Osteocyte (in vitro differentiated cells): ENCODE results near the gene MYO16. TPM values are rescaled to one million over a fixed set of nuclear protein-coding genes. Genes with fewer than 3 reads are reported as not detected.

Experiments
- DNase-seq: peaks from one replicate; pipeline ENCODE4 v3.0.0; 2021; ENCODE audit warnings: mixed read lengths; ENCODE audit not compliant: unreplicated experiment; ENCODE audit errors: extremely low spot score
- H3K27ac Mint-ChIP-seq: one replicate; pipeline ENCODE4 v1.8.0; 2021; ENCODE audit warnings: mild to moderate bottlenecking, mixed read lengths; ENCODE audit not compliant: unreplicated experiment
- H3K27me3 Mint-ChIP-seq: one replicate; pipeline ENCODE4 v1.8.0; 2021; ENCODE audit warnings: mixed read lengths; ENCODE audit not compliant: unreplicated experiment
- H3K36me3 Mint-ChIP-seq: one replicate; pipeline ENCODE4 v1.8.0; 2021; ENCODE audit warnings: mixed read lengths; ENCODE audit not compliant: unreplicated experiment
- H3K4me1 Mint-ChIP-seq: one replicate; pipeline ENCODE4 v1.8.0; 2021; ENCODE audit warnings: mixed read lengths; ENCODE audit not compliant: unreplicated experiment
- H3K4me3 Mint-ChIP-seq: one replicate; pipeline ENCODE4 v1.8.0; 2021; ENCODE audit warnings: mild to moderate bottlenecking, moderate library complexity, mixed read lengths; ENCODE audit not compliant: unreplicated experiment
- H3K9me3 Mint-ChIP-seq: one replicate; pipeline ENCODE4 v1.8.0; 2021; ENCODE audit warnings: mixed read lengths; ENCODE audit not compliant: unreplicated experiment
- CTCF ChIP-seq: fragments of 200-600 bp; sonication (generic); IDR thresholded peaks from 2 replicates; pipeline ENCODE4 v1.5.0; 2021; ENCODE audit warnings: antibody characterized with exemption, mild to moderate bottlenecking, moderate library complexity
- total RNA-seq: library from RNA; stranded (reverse); gene quantifications from 2 replicates; pipeline ENCODE4 v1.2.1, GENCODE V29; 2021

Gene MYO16
- total RNA-seq, 1 donor from 2014 or later: 0.13 TPM

- H3K27ac Mint-ChIP-seq: peak overlapping the region; percentile 48
- H3K27me3 Mint-ChIP-seq: no peaks in the 10 kb centered on the region
- no peak overlapping the region for H3K4me3 Mint-ChIP-seq
- H3K4me1 Mint-ChIP-seq: peaks cover 42% of the 10 kb centered on the region
- no peak for DNase-seq
- no peak for TF ChIP-seq CTCF
- no peaks in the 10 kb centered on the region for H3K36me3 Mint-ChIP-seq
- H3K9me3 Mint-ChIP-seq: no peaks in the 10 kb centered on the region
Observed at GRCh38 chr13:109204252-109204651, 574.8 kb downstream of the MYO16 start.

- TF ChIP-seq CTCF: no peak
- peaks cover 38% of the 10 kb centered on the region for H3K4me1 Mint-ChIP-seq
- H3K4me3 Mint-ChIP-seq: no peak overlapping the region
- H3K27ac Mint-ChIP-seq: peak overlapping the region; percentile 48
- DNase-seq: no peak
- H3K36me3 Mint-ChIP-seq: no peaks in the 10 kb centered on the region
- no peaks in the 10 kb centered on the region for H3K27me3 Mint-ChIP-seq
- no peaks in the 10 kb centered on the region for H3K9me3 Mint-ChIP-seq
Observed at GRCh38 chr13:109204657-109205056, 575.2 kb downstream of the MYO16 start.

GRCh38 chr13:109205315-109205714 lies 575.9 kb downstream of the MYO16 start:
- H3K9me3 Mint-ChIP-seq: no peaks in the 10 kb centered on the region
- no peak for TF ChIP-seq CTCF
- H3K36me3 Mint-ChIP-seq: no peaks in the 10 kb centered on the region
- no peaks in the 10 kb centered on the region for H3K27me3 Mint-ChIP-seq
- DNase-seq: no peak
- H3K27ac Mint-ChIP-seq: no peak overlapping the region
- H3K4me3 Mint-ChIP-seq: no peak overlapping the region
- peaks cover 33% of the 10 kb centered on the region for H3K4me1 Mint-ChIP-seq

- H3K36me3 Mint-ChIP-seq: no peaks in the 10 kb centered on the region
- no peaks in the 10 kb centered on the region for H3K27me3 Mint-ChIP-seq
- no peak for TF ChIP-seq CTCF
- no peak overlapping the region for H3K4me3 Mint-ChIP-seq
- no peak for DNase-seq
- no peak overlapping the region for H3K27ac Mint-ChIP-seq
- H3K4me1 Mint-ChIP-seq: peaks cover 35% of the 10 kb centered on the region
- H3K9me3 Mint-ChIP-seq: no peaks in the 10 kb centered on the region
Observed at GRCh38 chr13:109206616-109207015, 577.2 kb downstream of the MYO16 start.

- Mint-ChIP-seq H3K36me3 (no peaks in the 10 kb centered on the region), H3K27ac (no peak overlapping the region), H3K4me3 (no peak overlapping the region), H3K4me1 (peaks cover 40% of the 10 kb centered on the region), H3K9me3 (no peaks in the 10 kb centered on the region), H3K27me3 (no peaks in the 10 kb centered on the region)
- no peak for TF ChIP-seq CTCF
- no peak for DNase-seq
Observed at GRCh38 chr13:109207622-109208021, 578.2 kb downstream of the MYO16 start.
